Left lung (tissue), 10 donors: ENCODE measurements around the gene ATF3. TPM values are rescaled to one million over a fixed set of nuclear protein-coding genes. Genes with fewer than 3 reads are reported as not detected.
"Not testable (repeated sequence)": the region's sequence is repeated elsewhere in the genome, so short reads cannot be mapped to it uniquely, and the experiment has no call there.

ENCODE experiments used
- ATAC-seq: fragments of 200-7000 bp; cut with Tn5 transposase; one replicate; pipeline ENCODE4 v1.9.1; 2020; ENCODE audit warnings: moderate library complexity
- DNase-seq, 4 donors: peaks; one replicate each; pipeline ENCODE4 v3.0.0-alpha.2; 2013 to 2020
- H3K27ac ChIP-seq, 2 donors: fragments of 200-600 bp; sonication (generic) in 1 of 2; one replicate each; pipeline versions ENCODE4 v1.5.0 to v1.8.0; 2020 to 2021
- H3K27me3 ChIP-seq, 2 donors: fragments of 200-600 bp; sonication (generic) in 1 of 2; one replicate each; pipeline versions ENCODE4 v1.5.0 to v1.8.0; 2020 to 2021
- H3K36me3 ChIP-seq, 2 donors: fragments of 200-600 bp; sonication (generic) in 1 of 2; one replicate each; pipeline versions ENCODE4 v1.5.0 to v1.8.0; 2020 to 2021
- H3K4me1 ChIP-seq, 2 donors: fragments of 200-600 bp; one replicate each; pipeline ENCODE4 v1.8.0; 2021
- H3K4me3 ChIP-seq, 2 donors: fragments of 200-600 bp; sonication (generic) in 1 of 2; one replicate each; pipeline versions ENCODE4 v1.5.0 to v1.8.0; 2020 to 2021; ENCODE audit warnings: mild to moderate bottlenecking in 1 of 2
- H3K9me3 ChIP-seq, 2 donors: fragments of 200-600 bp; sonication (generic) in 1 of 2; one replicate each; pipeline versions ENCODE4 v1.5.0 to v1.8.0; 2020 to 2021
- CTCF ChIP-seq, 2 donors: fragments of 200-600 bp; sonication (generic) in 1 of 2; IDR thresholded peaks; one replicate each; pipeline versions ENCODE4 v1.5.0 to v1.8.0; 2021; ENCODE audit warnings: antibody characterized with exemption in 2 of 2
- intact Hi-C, 2 donors: fragments of 100-400 bp; cut with DNase I; formaldehyde crosslinking; loops; one replicate each; pipeline versions ENCODE4 v1.11.2 to v1.14.2; 2022
- polyA plus RNA-seq, 6 donors: library from polyadenylated mRNA; unstranded; fragments of 120-200 nt; gene quantifications; one replicate each; pipeline ENCODE4 v1.2.1, GENCODE V29; 2013; ENCODE audit not compliant: insufficient read length in 6 of 6
- total RNA-seq, 2 donors: library from RNA; stranded (reverse); fragmentation: NEBNext Ultra II Directional; extraction: Animal tissue kit (Norgen Biotek cat#: 25700); gene quantifications; one replicate each; pipeline ENCODE4 v1.2.1, GENCODE V29; 2021
- donor health status: DM: no; HTN: yes; CAD: no.
- donor health status: DM: no; HTN: no; CAD: no.

Gene ATF3
- total and polyA plus RNA-seq, 8 donors = 5.6 to 81.8 (median 25.1) TPM

DNA sequence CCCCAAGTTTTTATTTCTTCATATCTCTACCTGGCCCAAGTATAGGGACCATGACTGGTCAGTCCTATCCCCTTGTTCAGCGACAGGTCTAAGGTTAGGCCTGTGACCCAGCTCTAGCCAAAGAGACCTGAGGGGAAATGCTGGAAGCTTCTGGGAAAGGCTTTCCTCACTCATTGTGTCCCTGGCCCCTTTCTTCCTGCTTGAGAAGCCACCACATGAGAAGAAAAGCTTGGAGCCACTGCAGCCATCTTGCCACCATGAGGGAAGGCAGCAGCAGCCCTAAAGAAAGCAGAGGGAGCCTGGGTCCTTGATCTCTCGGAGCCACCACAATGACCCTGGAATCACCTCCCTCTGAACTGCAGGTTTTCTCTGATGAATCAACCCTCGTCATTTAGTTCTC is 43.4 kb downstream of the ATF3 start:
- no peaks in the 10 kb centered on the region for H3K36me3 ChIP-seq
- DNase-seq = no peak
- no peak overlapping the region for H3K4me3 ChIP-seq
- intact Hi-C loops = no loop called here
- H3K9me3 ChIP-seq = no peaks in the 10 kb centered on the region
- no peak overlapping the region for H3K27ac ChIP-seq
- no peak for TF ChIP-seq CTCF (IDR thresholded peaks at IDR 0.05)
- ATAC-seq = no peak
- H3K4me1 ChIP-seq = no peaks in the 10 kb centered on the region
- no peaks in the 10 kb centered on the region for H3K27me3 ChIP-seq

DNA sequence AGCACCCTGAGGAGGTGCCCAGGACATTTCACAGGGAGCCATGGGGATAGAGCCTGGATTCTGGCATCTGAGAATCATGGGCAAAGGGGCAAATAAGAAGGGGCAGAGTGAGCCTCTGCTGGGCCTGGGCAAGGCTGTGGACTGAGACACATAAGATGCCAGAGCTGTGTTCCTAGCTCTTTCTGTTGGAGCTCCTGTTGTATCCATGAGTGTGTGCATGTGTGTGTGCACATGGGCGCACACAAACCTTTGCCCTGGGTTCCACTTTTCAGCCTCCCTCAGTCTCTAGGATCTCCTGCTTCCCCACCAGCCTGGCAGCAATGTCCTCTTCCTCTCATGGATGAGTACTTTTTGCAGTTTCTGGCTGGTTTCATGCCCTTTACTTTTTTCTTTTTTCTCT is 44.0 kb downstream of the ATF3 start:
- H3K27me3 ChIP-seq = no peaks in the 10 kb centered on the region
- H3K4me1 ChIP-seq = no peaks in the 10 kb centered on the region
- DNase-seq (no peak), ATAC-seq (no peak)
- intact Hi-C loops = no loop called here
- no peak overlapping the region for H3K4me3 ChIP-seq
- H3K9me3 ChIP-seq = no peaks in the 10 kb centered on the region
- H3K27ac ChIP-seq = no peak overlapping the region
- TF ChIP-seq CTCF (IDR thresholded peaks at IDR 0.05) = no peak
- no peaks in the 10 kb centered on the region for H3K36me3 ChIP-seq

- intact Hi-C loops = no loop called here
- H3K27me3 ChIP-seq = no peaks in the 10 kb centered on the region
- DNase-seq (no peak), ATAC-seq (no peak)
- H3K9me3 ChIP-seq = no peaks in the 10 kb centered on the region
- no peak overlapping the region for H3K4me3 ChIP-seq
- H3K36me3 ChIP-seq = no peaks in the 10 kb centered on the region
- no peaks in the 10 kb centered on the region for H3K4me1 ChIP-seq
- no peak overlapping the region for H3K27ac ChIP-seq
- no peak for TF ChIP-seq CTCF (IDR thresholded peaks at IDR 0.05)
Measured at GRCh38 chr1:212655668-212656440, 47.3 kb downstream of the ATF3 start.

- DNase-seq (no peak), ATAC-seq (no peak)
- Histone ChIP-seq H3K36me3 (no peaks in the 10 kb centered on the region), H3K4me1 (no peaks in the 10 kb centered on the region), H3K9me3 (no peaks in the 10 kb centered on the region), H3K27ac (no peak overlapping the region), H3K4me3 (no peak overlapping the region), H3K27me3 (no peaks in the 10 kb centered on the region)
- intact Hi-C loops = no loop called here
- no peak for TF ChIP-seq CTCF (IDR thresholded peaks at IDR 0.05)
Measured at GRCh38 chr1:212656730-212657129, 48.2 kb downstream of the ATF3 start.

DNA sequence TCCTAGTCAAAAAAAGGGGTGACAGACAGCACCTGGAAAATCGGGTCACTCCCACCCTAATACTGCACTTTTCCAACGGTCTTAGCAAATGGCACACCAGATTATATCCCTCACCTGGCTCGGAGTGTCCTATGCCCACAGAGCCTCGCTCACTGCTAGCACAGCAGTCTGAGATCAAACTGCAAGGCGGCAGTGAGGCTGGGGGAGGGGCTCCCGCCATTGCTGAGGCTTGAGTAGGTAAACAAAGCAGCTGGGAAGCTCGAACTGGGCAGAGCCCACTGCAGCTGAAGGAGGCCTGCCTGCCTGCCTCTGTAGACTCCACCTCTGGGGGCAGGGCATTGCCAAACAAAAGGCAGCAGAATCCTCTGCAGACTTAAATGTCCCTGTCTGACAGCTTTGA is 49.7 kb downstream of the ATF3 start:
- H3K27me3 ChIP-seq, H3K4me1 ChIP-seq, H3K9me3 ChIP-seq, H3K4me3 ChIP-seq, DNase-seq, H3K27ac ChIP-seq, intact Hi-C loops, ATAC-seq, H3K36me3 ChIP-seq: not testable (repeated sequence)
